IMR-90 (cell line): Measurements from ENCODE around the gene PCDHGA5. TPM values are rescaled to one million over a fixed set of nuclear protein-coding genes. Genes with fewer than 3 reads are reported as not detected.

Experiments
- ATAC-seq: fragments of 200-7000 bp; cut with Tn5 transposase; 2 replicates; pipeline ENCODE4 v1.9.1; 2020; ENCODE audit warnings: low read depth, mild to moderate bottlenecking, moderate library complexity
- Bru-seq: library from RNA; stranded (reverse); fragments of 400-500 nt; gene quantifications from one replicate; lab custom pipeline; 2021; lab: Mats Ljungman, UMichigan
- BruChase-seq, 2 experiments: library from RNA; stranded (reverse); fragments of 400-500 nt; gene quantifications; one replicate each; lab custom pipeline; 2021; lab: Mats Ljungman, UMichigan
- BruUV-seq: library from RNA; stranded (reverse); fragments of 400-500 nt; replicated peaks from 2 replicates; lab custom pipeline; 2021; lab: Mats Ljungman, UMichigan
- CTCF ChIA-PET: fragments of 300-600 bp; formaldehyde crosslinking; extraction: SDS; loops from one replicate; lab custom pipeline; 2021; ENCODE audit warnings: antibody characterized with exemption; lab: Yijun Ruan, JAX
- POLR2A ChIA-PET: fragments of 300-600 bp; sonication (Branson Sonifier 250); formaldehyde crosslinking; loops from one replicate; lab custom pipeline; 2022; ENCODE audit warnings: antibody characterized with exemption; ENCODE audit not compliant: unreplicated experiment; lab: Charles Lee
- DNase-seq: peaks from one replicate; pipeline ENCODE4 v3.0.0; 2013
- H2AFZ ChIP-seq: replicated peaks from 2 replicates; pipeline ENCODE3; 2013; ENCODE audit warnings: low read length, mild to moderate bottlenecking; ENCODE audit not compliant: poor library complexity
- H2AK5ac ChIP-seq: 2 replicates; pipeline ENCODE4 v1.6.1; 2013; ENCODE audit warnings: low read depth, low read length, inconsistent platforms
- H2AK9ac ChIP-seq: replicated peaks from 2 replicates; pipeline ENCODE3; 2013; ENCODE audit warnings: mild to moderate bottlenecking, low read depth, low read length, moderate library complexity; ENCODE audit not compliant: poor library complexity
- H2BK120ac ChIP-seq: 2 replicates; pipeline ENCODE4 v1.6.1; 2013; ENCODE audit warnings: low read depth, low read length, inconsistent platforms
- H2BK15ac ChIP-seq: 3 replicates; pipeline ENCODE4 v1.6.1; 2013; ENCODE audit warnings: low read depth, low read length, inconsistent platforms
- H2BK20ac ChIP-seq: 2 replicates; pipeline ENCODE4 v1.6.1; 2013; ENCODE audit warnings: low read depth, mild to moderate bottlenecking, inconsistent platforms, low read length, moderate library complexity
- H2BK5ac ChIP-seq: 2 replicates; pipeline ENCODE4 v1.6.1; 2013; ENCODE audit warnings: mild to moderate bottlenecking, low read depth, low read length, inconsistent platforms; ENCODE audit not compliant: poor library complexity, severe bottlenecking
- H3K14ac ChIP-seq: replicated peaks from 2 replicates; pipeline ENCODE4 v1.6.1; 2013; ENCODE audit warnings: low read depth, low read length, inconsistent platforms
- H3K18ac ChIP-seq: 2 replicates; pipeline ENCODE4 v1.6.1; 2013; ENCODE audit warnings: low read depth, low read length, control low read depth
- H3K23ac ChIP-seq: 2 replicates; pipeline ENCODE4 v1.6.1; 2013; ENCODE audit warnings: low read depth, low read length, inconsistent platforms
- H3K27ac ChIP-seq: 2 replicates; pipeline ENCODE4 v1.5.1; 2013; ENCODE audit warnings: mild to moderate bottlenecking, control low read depth, low read length; ENCODE audit not compliant: insufficient read depth
- H3K27me3 ChIP-seq: 2 replicates; pipeline ENCODE4 v1.6.1; 2013; ENCODE audit warnings: low read length; ENCODE audit not compliant: control insufficient read depth, insufficient read depth
- H3K36me3 ChIP-seq: 2 replicates; pipeline ENCODE4 v1.6.1; 2013; ENCODE audit warnings: low read length, mixed read lengths; ENCODE audit not compliant: control insufficient read depth, insufficient read depth
- H3K4ac ChIP-seq: 2 replicates; pipeline ENCODE4 v1.6.1; 2013; ENCODE audit warnings: low read depth, low read length, inconsistent platforms
- H3K4me1 ChIP-seq: 2 replicates; pipeline ENCODE4 v1.6.1; 2013; ENCODE audit warnings: low read length, mixed read lengths; ENCODE audit not compliant: control insufficient read depth, insufficient read depth
- H3K4me2 ChIP-seq: 2 replicates; pipeline ENCODE4 v1.6.1; 2013; ENCODE audit warnings: low read depth, mild to moderate bottlenecking, control low read depth, low read length, moderate library complexity
- H3K4me3 ChIP-seq: 2 replicates; pipeline ENCODE4 v1.5.1; 2013; ENCODE audit warnings: low read depth, mild to moderate bottlenecking, control low read depth, low read length, moderate library complexity; ENCODE audit not compliant: insufficient read depth
- H3K56ac ChIP-seq: 2 replicates; pipeline ENCODE4 v1.6.1; 2013; ENCODE audit warnings: low read length, inconsistent platforms; ENCODE audit not compliant: insufficient read depth; ENCODE audit errors: extremely low read depth
- H3K79me1 ChIP-seq, 2 experiments: 2 replicates each; pipeline ENCODE4 v1.6.1; 2013; ENCODE audit warnings: low read length in 2 of 2, inconsistent platforms in 1 of 2, low read depth in 1 of 2
- H3K9ac ChIP-seq: 2 replicates; pipeline ENCODE4 v1.6.1; 2013; ENCODE audit warnings: low read depth, low read length, control low read depth
- H3K9me1 ChIP-seq: 2 replicates; pipeline ENCODE4 v1.6.1; 2013; ENCODE audit warnings: low read length, inconsistent platforms; ENCODE audit not compliant: insufficient read depth
- H3K9me3 ChIP-seq: 2 replicates; pipeline ENCODE4 v1.6.1; 2013; ENCODE audit warnings: low read length; ENCODE audit not compliant: control insufficient read depth, insufficient read depth
- H4K20me1 ChIP-seq: 2 replicates; pipeline ENCODE4 v1.6.1; 2013; ENCODE audit warnings: low read length, inconsistent platforms; ENCODE audit not compliant: insufficient read depth
- H4K5ac ChIP-seq: 2 replicates; pipeline ENCODE4 v1.6.1; 2013; ENCODE audit warnings: mild to moderate bottlenecking, low read depth, low read length, control low read depth
- H4K8ac ChIP-seq, 2 experiments: 2 replicates each; pipeline ENCODE4 v1.6.1; 2013; ENCODE audit warnings: low read depth in 2 of 2, low read length in 2 of 2, control low read depth in 1 of 2, inconsistent platforms in 1 of 2
- H4K91ac ChIP-seq: 2 replicates; pipeline ENCODE4 v1.6.1; 2013; ENCODE audit warnings: low read depth, low read length, inconsistent platforms; ENCODE audit not compliant: insufficient read depth
- CTCF ChIP-seq: conservative IDR thresholded peaks from 2 replicates; pipeline ENCODE4 v1.5.1; 2012; ENCODE audit warnings: mild to moderate bottlenecking, low read depth, low read length, improper control_type of control experiment
- NFE2L2 ChIP-seq: fragments of 150-350 bp; IDR thresholded peaks from 2 replicates; pipeline ENCODE4 v1.6.1; 2016; ENCODE audit warnings: low read depth, mild to moderate bottlenecking, low read length
- RAD21 ChIP-seq: IDR thresholded peaks from 2 replicates; pipeline ENCODE4 v1.6.1; 2012; ENCODE audit warnings: low read length, improper control_type of control experiment
- WGBS, 2 experiments: methylation state at CpG; one replicate each; pipeline versions ENCODE4 v1.1.5 to v1.1.7; 2013; ENCODE audit warnings: missing lambda C conversion rate in 2 of 2; ENCODE audit not compliant: insufficient read length in 1 of 2; ENCODE audit errors: extremely low coverage in 2 of 2; 5-methylcytosine and 5-hydroxymethylcytosine counted together
- dilution Hi-C: fragments of 300-500 bp; cut with HindIII; formaldehyde crosslinking; loops from one replicate; pipeline ENCODE4 v1.14.3; 2018; ENCODE audit warnings: low sequenced_read_pairs; ENCODE audit not compliant: unreplicated experiment
- in situ Hi-C: fragments of 300-500 bp; cut with MboI; formaldehyde crosslinking; loops from 3 replicates; pipeline ENCODE4 v1.14.3; 2019; ENCODE audit warnings: low sequenced_read_pairs, inconsistent platforms, mixed read lengths
- intact Hi-C: fragments of 100-400 bp; cut with micrococcal nuclease; formaldehyde crosslinking; loops from 2 replicates; pipeline ENCODE4 v1.10.0; 2022
- long read RNA-seq: library from polyadenylated mRNA; unstranded; transcript quantifications from one replicate; pipeline ENCODE4 v2.0.0, GENCODE V29; 2021; ENCODE audit not compliant: unreplicated experiment
- polyA plus RNA-seq, 3 experiments: library from polyadenylated mRNA; depleted of rRNA; stranded (reverse); fragments of >200 nt; gene quantifications; 2 replicates each; pipeline ENCODE4 v1.2.3, GENCODE V29; 2012; ENCODE audit warnings: low replicate concordance in 1 of 3
- total RNA-seq: library from RNA; depleted of rRNA; stranded (reverse); fragments of >200 nt; gene quantifications from 2 replicates; pipeline ENCODE4 v1.2.3, GENCODE V29; 2012; rRNA removed

The PCDHGA5 gene
- 1.7 and 2.0 TPM in 2 replicates for total RNA-seq
- 1.3 and 1.4 TPM in 2 replicates for polyA plus RNA-seq (2012; rRNA removed)
- polyA plus RNA-seq (2012; cell fraction: cytosol; rRNA removed): 1.4 and 1.5 TPM in 2 replicates
- 3.9 and 4.1 TPM in 2 replicates for polyA plus RNA-seq (2012; cell fraction: nucleus; rRNA removed; ENCODE audit: low replicate concordance)
- percentile 72 among the genes with signal in this experiment for Bru-seq, nascent RNA
- percentile 81 among the genes with signal in this experiment for BruChase-seq, experiment 1, labeled RNA remaining after a 6-hour chase
- percentile 86 among the genes with signal in this experiment for BruChase-seq, experiment 2, labeled RNA remaining after a 2-hour chase
- long read RNA-seq: 0 reads

GRCh38 chr5:141363952-141364660 lies at the start of gene PCDHGA5:
Gene PCDHGA5 (plus strand): TSS chr5:141364162. CDS start chr5:141364331, 169 bp downstream.
- peak within 1 kb of the TSS; percentile 73 for H2AFZ ChIP-seq
- H3K36me3 ChIP-seq: peaks cover 14% of the 10 kb centered on the region; the same call in 1 of the 2 replicates
- ATAC-seq: peak; percentile 75
- intact Hi-C loops (loop anchor here (5.0 kb wide), 1 partner anchor 37 kb away; no protein-coding TSS in a partner anchor), dilution Hi-C loops (no loop called here), in situ Hi-C loops (no loop called here)
- no peak within 1 kb of the TSS for H3K18ac ChIP-seq
- no peak within 1 kb of the TSS for H3K27ac ChIP-seq
- H4K5ac ChIP-seq: no peak within 1 kb of the TSS
- H2AK9ac ChIP-seq: no peak within 1 kb of the TSS
- WGBS, 2 experiments: 0% methylated on average over 2 of the region's 34 CpGs; no CpG with 5 or more reads in 1 of the 2 experiments
- peak; percentile 40 for DNase-seq
- peaks cover 51% of the 10 kb centered on the region for H3K9me3 ChIP-seq
- BruUV-seq: no TSS peak
- H3K79me1 ChIP-seq: peaks cover 0 to 3% of the 10 kb centered on the region in 2 experiments; a peak in 1 of 4 replicates
- no peak within 1 kb of the TSS for H2BK15ac ChIP-seq
- TF ChIP-seq CTCF (peak; percentile 40), RAD21 (peak; percentile 33; the same call in 1 of the 2 replicates), NFE2L2 (no peak)
- H4K91ac ChIP-seq: no peak within 1 kb of the TSS
- no peaks in the 10 kb centered on the region for H4K20me1 ChIP-seq
- no peak within 1 kb of the TSS for H2BK5ac ChIP-seq
- H4K8ac ChIP-seq: no peak within 1 kb of the TSS
- no peak within 1 kb of the TSS for H2BK120ac ChIP-seq
- no peak within 1 kb of the TSS for H3K14ac ChIP-seq
- H3K9me1 ChIP-seq: no peaks in the 10 kb centered on the region
- CTCF ChIA-PET: no interaction called here
- H3K56ac ChIP-seq: 0 out of 2 replicates have a peak within 1 kb of the TSS, but pooled peaks have one; percentile 21
- H3K4me3 ChIP-seq: peak within 1 kb of the TSS; percentile 48
- H3K9ac ChIP-seq: 0 out of 2 replicates have a peak within 1 kb of the TSS, but pooled peaks have one; percentile 52
- no peak within 1 kb of the TSS for H3K4ac ChIP-seq
- H3K4me2 ChIP-seq: peak within 1 kb of the TSS; percentile 41
- no peak within 1 kb of the TSS for H3K23ac ChIP-seq
- H2AK5ac ChIP-seq: no peak within 1 kb of the TSS
- no peak within 1 kb of the TSS for H2BK20ac ChIP-seq
- POLR2A ChIA-PET: no interaction called here
- peaks cover 2% of the 10 kb centered on the region; the same call in 1 of the 2 replicates for H3K4me1 ChIP-seq
- peaks cover 2% of the 10 kb centered on the region; the same call in 1 of the 2 replicates for H3K27me3 ChIP-seq
